Esophagus muscularis mucosa (tissue), 4 donors: ENCODE data around the gene NCOA7.

ENCODE experiments used
- CTCF ChIP-seq, 3 experiments: fragments of 200-600 bp in 2 of 3; fragments of 450-650 bp in 1 of 3; sonication (generic) in 2 of 3; IDR thresholded peaks; one replicate each; pipeline ENCODE4 v1.5.1; 2017 to 2019; ENCODE audit warnings: antibody characterized with exemption in 3 of 3, mild to moderate bottlenecking in 2 of 3, moderate library complexity in 1 of 3
- EP300 ChIP-seq: sonication (generic); formaldehyde crosslinking; IDR thresholded peaks from one replicate; pipeline ENCODE4 v1.6.1; 2017; ENCODE audit warnings: antibody characterized with exemption
- POLR2A ChIP-seq: fragments of 450-650 bp; IDR thresholded peaks from one replicate; pipeline ENCODE4 v1.6.1; 2017; ENCODE audit warnings: antibody characterized with exemption, moderate library complexity, mild to moderate bottlenecking, low read depth
- POLR2AphosphoS5 ChIP-seq, 2 donors: sonication (generic); formaldehyde crosslinking; IDR thresholded peaks; one replicate each; pipeline ENCODE4 v1.6.1; 2017; ENCODE audit warnings: antibody characterized with exemption in 2 of 2

DNA sequence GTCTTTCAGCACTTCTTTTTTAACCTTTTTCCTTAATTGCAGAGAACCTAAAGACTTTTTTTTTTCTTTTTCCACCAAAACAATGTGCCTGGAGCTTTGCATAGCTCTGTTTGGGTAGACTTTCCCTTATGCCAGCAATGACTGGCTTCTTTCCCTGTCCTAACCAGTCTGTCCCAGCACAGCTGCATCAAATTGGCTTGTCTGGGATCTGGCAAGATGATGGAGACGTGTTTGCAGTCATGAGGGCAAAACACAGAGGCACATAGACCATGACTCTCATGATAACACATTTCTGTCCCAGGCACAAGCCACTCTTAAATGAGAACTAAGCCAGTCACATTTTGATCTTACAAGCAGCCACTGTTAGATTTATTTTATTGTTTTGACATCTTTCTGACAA, 24.8 kb upstream of the NCOA7 start:
- no peak for TF ChIP-seq POLR2A
- no peak for TF ChIP-seq CTCF (IDR thresholded peaks at IDR 0.05)
- TF ChIP-seq POLR2AphosphoS5 (IDR thresholded peaks at IDR 0.05): no peak
- TF ChIP-seq EP300: no peak
